NCI-H2196 treated with DMSO at 0.1 percent for 48 hours (cell line): Measurements from ENCODE around the gene SDHB.

Source experiments
- DNase-seq: peaks from one replicate; lab custom pipeline; 2025; ENCODE audit not compliant: unreplicated experiment; lab: John Stamatoyannopoulos, UW

SDHB gene

DNA sequence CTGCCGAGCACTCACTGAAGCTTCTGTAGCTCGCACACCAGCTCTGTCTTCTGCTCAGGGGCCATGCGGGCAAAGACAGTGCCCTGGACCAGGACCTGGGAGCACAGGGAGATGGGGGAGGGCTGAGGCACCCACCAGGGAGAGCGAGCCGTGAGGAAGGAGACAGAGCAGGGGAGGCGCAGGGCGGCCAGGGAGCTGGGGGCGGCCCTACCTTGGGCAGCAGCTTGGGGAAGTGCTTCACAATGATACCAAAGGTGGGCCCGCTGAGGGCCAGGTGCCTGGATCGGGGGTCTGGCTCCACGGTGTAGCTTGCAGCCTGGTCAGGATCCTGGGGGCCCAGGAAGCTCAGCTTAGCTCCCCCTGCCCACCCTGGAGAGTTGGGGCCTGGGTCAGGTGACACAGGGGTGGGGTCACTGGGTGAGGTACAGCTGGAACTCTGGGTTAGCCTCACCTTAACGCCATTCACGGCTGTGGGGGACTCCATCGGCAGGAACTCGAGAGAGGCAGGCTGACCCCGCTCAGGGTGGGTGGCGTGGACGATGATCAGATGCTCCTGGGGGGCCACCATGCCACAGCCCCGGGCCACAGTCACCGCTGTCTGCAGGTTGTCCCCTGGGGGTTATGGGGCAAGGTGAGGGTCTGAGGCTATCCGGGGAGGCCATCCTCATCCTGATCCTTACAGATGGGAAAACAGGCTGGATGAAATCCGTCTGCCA is 64.0 kb downstream of the SDHB start:
- no peak for DNase-seq

DNA sequence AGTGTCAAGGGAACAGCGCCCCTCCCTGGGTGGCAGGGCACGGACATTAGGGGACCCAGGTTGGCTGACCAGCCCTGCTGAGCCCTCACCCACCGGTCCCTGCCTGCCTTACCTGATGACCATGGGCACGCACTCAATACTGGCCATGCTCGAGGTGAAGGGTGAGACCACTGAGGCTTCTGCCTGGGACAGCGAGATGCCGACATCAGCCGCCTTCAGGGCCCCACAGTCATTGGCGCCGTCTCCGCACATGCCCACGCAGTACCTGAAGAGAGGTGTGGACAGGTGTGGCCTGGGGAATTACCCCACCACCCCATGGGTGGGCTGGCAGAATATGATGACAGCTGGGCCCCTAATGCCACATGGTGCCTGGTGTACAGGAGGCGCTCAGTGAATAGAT is 65.6 kb downstream of the SDHB start:
- no peak for DNase-seq

DNA sequence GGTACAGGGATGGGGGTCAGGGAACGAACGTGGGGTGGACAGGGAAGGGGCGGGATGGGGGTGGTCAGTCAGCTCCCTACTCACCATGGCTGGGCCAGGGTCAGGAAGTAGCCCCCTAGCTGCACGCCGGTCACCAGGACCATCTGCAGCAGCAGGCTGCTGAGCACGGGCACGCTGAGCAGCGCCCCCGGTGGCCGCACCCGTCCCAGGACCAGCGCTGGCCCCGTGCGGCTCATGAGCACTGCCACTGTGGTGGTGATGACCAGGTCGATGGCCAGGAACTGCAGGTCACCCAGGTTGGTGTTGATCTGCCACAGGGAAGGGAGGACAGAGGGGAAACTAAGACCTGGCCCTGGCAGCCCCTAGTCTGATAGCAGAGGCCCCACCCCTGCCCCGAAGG is 66.9 kb downstream of the SDHB start:
- DNase-seq = no peak

DNA sequence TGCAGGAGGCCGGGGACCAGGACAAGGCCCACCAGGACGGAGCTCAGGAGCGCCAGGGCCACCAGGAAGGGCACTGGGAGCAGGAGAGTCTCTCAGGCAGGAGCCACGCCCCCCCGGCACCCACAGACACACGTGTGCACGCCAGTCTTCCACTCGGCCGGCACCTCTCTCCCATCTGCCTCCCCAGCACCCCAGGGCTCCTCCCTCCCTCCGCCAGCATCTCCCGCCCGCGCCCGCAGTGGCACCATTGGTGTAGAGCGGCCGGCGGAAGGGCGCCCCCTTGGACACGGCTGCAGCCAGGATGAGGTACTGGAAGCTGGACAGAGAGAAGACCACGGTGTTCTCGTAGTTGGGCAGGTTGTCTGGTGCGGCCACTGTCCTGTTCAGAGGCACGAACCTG is 67.3 kb downstream of the SDHB start:
- DNase-seq = no peak

- DNase-seq = no peak
Measured at GRCh38 chr1:16986113-16986512, 67.7 kb downstream of the SDHB start.

- DNase-seq = no peak
Measured at GRCh38 chr1:16984717-16985116, 69.1 kb downstream of the SDHB start.

- no peak for DNase-seq
Measured at GRCh38 chr1:16983649-16984048, 70.2 kb downstream of the SDHB start.

GRCh38 chr1:16982902-16983301 is 70.9 kb downstream of the SDHB start:
- no peak for DNase-seq

GRCh38 chr1:16981269-16981849 is 72.5 kb downstream of the SDHB start:
- DNase-seq = no peak

DNA sequence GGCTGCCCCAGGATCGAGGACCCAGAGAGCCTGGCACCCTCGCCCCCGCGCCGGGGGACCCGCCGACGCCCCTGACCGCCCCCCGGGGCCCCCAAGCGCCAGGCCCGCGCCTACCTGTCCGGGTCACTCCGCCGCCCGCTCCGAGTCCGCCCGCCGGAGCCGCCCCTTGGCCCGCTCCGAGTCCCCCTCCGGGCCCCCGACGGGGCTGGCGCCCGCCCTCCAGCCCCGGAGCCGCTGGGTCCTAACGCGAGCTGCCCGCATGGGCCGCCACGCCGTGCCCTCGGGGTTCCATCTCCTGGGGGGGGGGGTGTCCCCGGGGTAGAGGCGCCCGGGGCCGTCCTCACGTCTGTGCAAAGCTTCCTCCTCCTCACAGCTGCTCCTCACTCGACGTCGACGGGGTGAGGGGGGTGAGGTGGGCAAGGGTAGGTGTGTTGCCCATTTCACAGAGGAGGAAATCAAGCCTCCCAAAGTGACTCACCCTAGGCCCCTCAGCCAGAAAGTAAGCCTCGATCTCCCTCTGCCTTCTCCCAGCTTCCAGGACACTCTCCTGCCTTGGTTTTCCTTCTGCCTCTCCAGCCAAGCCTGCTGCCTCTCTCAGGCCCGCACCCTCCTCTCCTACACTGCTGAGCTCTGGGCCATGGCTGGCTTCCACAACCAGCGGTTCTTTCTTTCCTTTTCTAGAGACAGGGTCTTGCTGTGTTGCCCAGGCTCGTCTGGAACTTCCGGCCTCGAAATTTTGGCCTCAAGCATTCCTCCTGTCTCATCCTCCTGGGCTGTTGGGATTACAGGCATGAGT is 73.2 kb downstream of the SDHB start, which contains the start of gene MFAP2:
TSS of gene MFAP2 (minus strand) at position 148 of the 796 bp plus-strand sequence. CDS start 2,347 bp downstream, outside the sequence.
- no peak for DNase-seq

GRCh38 chr1:16979475-16980327 is 74.1 kb downstream of the SDHB start:
- DNase-seq = no peak

GRCh38 chr1:16978567-16979474 is 75.0 kb downstream of the SDHB start:
- DNase-seq = no peak

DNA sequence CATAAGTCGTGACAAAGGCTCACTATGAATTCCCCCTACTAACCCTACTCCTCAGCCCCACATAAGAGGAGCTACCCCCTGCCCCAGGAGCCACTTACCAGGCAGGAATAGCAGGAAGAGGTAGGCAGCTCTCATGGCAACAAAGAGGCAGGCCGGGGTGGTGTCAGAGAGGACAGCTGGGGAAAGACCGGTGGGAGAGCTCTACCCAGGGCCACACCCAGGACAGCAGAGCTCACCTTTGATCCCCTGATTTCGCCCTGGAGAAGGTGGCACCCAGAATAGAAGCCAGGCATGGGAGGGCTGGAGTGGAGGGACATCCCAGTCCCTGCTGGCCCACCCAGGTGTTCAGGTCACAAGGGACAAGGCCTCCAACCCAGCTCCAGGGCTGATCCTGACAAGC is 75.7 kb downstream of the SDHB start:
- DNase-seq = no peak

DNA sequence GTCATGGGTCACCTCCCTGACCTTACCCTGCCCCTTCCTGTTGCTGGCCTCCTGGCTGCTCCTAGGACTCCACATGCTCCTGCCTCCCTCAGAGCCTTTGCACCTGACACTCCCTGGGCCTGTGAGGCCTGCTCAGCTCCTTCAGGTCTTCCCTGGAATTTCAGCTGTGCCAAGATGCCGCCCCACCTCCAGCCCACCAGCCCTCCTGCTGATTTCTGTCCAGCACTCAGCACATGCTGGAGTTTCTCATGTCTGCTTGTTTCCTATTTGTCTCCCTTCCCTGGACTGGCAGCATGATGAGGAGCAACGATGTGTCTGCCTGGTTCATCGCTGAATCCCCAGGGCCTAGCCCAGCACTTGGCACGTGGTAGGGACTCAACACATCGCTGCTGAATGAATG is 76.5 kb downstream of the SDHB start:
- DNase-seq = no peak

DNA sequence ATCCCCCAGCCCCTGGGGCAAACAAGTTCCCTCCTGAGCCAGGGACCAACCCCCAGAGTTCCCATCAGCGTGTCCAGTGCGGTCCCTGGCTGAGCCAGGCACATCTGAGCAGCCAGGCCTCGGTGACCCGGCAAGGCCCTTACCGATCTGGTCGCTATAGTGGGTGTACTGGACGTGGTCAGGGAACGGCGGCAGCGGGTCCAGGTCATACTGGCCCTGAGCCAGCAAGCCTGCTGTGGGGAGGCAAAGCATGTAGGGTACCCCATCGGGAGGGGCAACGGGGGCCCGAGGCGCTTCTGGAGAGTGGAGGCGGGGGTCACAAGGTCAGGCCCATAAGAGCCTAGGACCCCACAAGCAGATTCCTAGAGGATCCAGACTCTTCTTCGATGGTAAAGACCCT is 76.9 kb downstream of the SDHB start:
- DNase-seq = no peak

DNA sequence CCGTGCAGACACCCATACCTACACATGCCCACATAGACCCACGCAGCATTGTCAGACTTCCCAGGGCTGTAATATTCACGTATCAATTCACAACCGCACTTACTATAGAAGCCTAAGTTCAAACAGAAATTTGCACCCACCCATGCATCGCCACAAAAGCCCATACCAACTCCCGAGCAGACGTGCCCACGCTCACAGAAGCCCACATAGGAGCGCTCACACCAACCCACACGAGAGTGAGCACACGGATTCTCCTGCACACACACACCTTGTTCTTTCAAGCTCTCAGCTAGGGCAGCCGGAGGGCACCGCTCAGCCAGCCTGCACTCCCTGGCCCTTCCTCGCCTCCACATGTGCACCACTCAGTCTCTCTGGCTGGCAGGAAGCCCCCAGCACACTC is 78.0 kb downstream of the SDHB start:
- DNase-seq = no peak

GRCh38 chr1:16975211-16975610 is 78.6 kb downstream of the SDHB start:
- no peak for DNase-seq

- no peak for DNase-seq
Measured at GRCh38 chr1:16973215-16973614, 80.6 kb downstream of the SDHB start.

- no peak for DNase-seq
Measured at GRCh38 chr1:16972189-16972895, 81.5 kb downstream of the SDHB start.
